Mesothelial cell of epicardium (in vitro differentiated cells): ENCODE measurements around the gene STK39. TPM values are rescaled to one million over a fixed set of nuclear protein-coding genes. Genes with fewer than 3 reads are reported as not detected.

Experiments used
- DNase-seq, 2 experiments: peaks; one replicate each; pipeline ENCODE4 v3.0.0; 2021; ENCODE audit warnings: low spot score in 2 of 2; ENCODE audit not compliant: unreplicated experiment in 2 of 2
- H3K27ac Mint-ChIP-seq: 2 replicates; pipeline ENCODE4 v1.8.0; 2021; ENCODE audit warnings: mixed read lengths
- H3K27me3 Mint-ChIP-seq: 2 replicates; pipeline ENCODE4 v1.8.0; 2021; ENCODE audit warnings: low read depth, mixed read lengths
- H3K36me3 Mint-ChIP-seq: 2 replicates; pipeline ENCODE4 v1.8.0; 2021; ENCODE audit warnings: mixed read lengths
- H3K4me1 Mint-ChIP-seq: 2 replicates; pipeline ENCODE4 v1.8.0; 2021; ENCODE audit warnings: mixed read lengths
- H3K4me3 Mint-ChIP-seq: 2 replicates; pipeline ENCODE4 v1.8.0; 2021; ENCODE audit warnings: mild to moderate bottlenecking, moderate library complexity, mixed read lengths
- H3K9me3 Mint-ChIP-seq: 2 replicates; pipeline ENCODE4 v1.8.0; 2021; ENCODE audit warnings: mixed read lengths
- CTCF ChIP-seq: fragments of 200-600 bp; sonication (generic); IDR thresholded peaks from one replicate; pipeline ENCODE4 v1.5.0; 2021; ENCODE audit warnings: antibody characterized with exemption; ENCODE audit not compliant: unreplicated experiment
- total RNA-seq: library from RNA; stranded (reverse); gene quantifications from 3 replicates; pipeline ENCODE4 v1.2.1, GENCODE V29; 2021

STK39 gene
- total RNA-seq, 1 donor from 2014 or later, result 18.7 TPM

GRCh38 chr2:168181825-168182224 lies 65.6 kb downstream of the STK39 start:
- H3K4me1 Mint-ChIP-seq, result peaks cover 25% of the 10 kb centered on the region
- H3K27ac Mint-ChIP-seq, result no peak overlapping the region
- TF ChIP-seq CTCF, result no peak

GRCh38 chr2:168180914-168181313 lies 66.5 kb downstream of the STK39 start:
- H3K27me3 Mint-ChIP-seq, result no peaks in the 10 kb centered on the region
- H3K4me3 Mint-ChIP-seq, result no peak overlapping the region
- no peak for DNase-seq
- H3K27ac Mint-ChIP-seq, result no peak overlapping the region
- peaks cover 23% of the 10 kb centered on the region for H3K4me1 Mint-ChIP-seq
- no peaks in the 10 kb centered on the region for H3K9me3 Mint-ChIP-seq
- TF ChIP-seq CTCF, result no peak
- H3K36me3 Mint-ChIP-seq, result peaks cover 3% of the 10 kb centered on the region

More at GRCh38 chr2:168181825-168182224, 65.6 kb downstream of the STK39 start:
- H3K4me3 Mint-ChIP-seq, result no peak overlapping the region
- DNase-seq, result no peak
- peaks cover 3% of the 10 kb centered on the region for H3K36me3 Mint-ChIP-seq
- H3K27me3 Mint-ChIP-seq, result no peaks in the 10 kb centered on the region
- H3K9me3 Mint-ChIP-seq, result no peaks in the 10 kb centered on the region

- TF ChIP-seq CTCF, result no peak
- Mint-ChIP-seq H3K27me3 (no peaks in the 10 kb centered on the region), H3K27ac (no peak overlapping the region), H3K4me1 (peaks cover 19% of the 10 kb centered on the region), H3K4me3 (no peak overlapping the region), H3K9me3 (no peaks in the 10 kb centered on the region), H3K36me3 (peaks cover 3% of the 10 kb centered on the region)
- no peak for DNase-seq
Observed at GRCh38 chr2:168180483-168180882, 66.9 kb downstream of the STK39 start.

- TF ChIP-seq CTCF, result no peak
Observed at GRCh38 chr2:168179592-168179991, 67.8 kb downstream of the STK39 start.

GRCh38 chr2:168178520-168179324 lies 68.7 kb downstream of the STK39 start:
- peaks cover 12% of the 10 kb centered on the region for H3K36me3 Mint-ChIP-seq
- no peak overlapping the region for H3K4me3 Mint-ChIP-seq

More at GRCh38 chr2:168179592-168179991, 67.8 kb downstream of the STK39 start:
- Mint-ChIP-seq H3K27ac (no peak overlapping the region), H3K27me3 (no peaks in the 10 kb centered on the region), H3K4me1 (peaks cover 11% of the 10 kb centered on the region), H3K36me3 (peaks cover 7% of the 10 kb centered on the region), H3K4me3 (no peak overlapping the region), H3K9me3 (no peaks in the 10 kb centered on the region)
- DNase-seq, result no peak

More at GRCh38 chr2:168178520-168179324, 68.7 kb downstream of the STK39 start:
- no peak for TF ChIP-seq CTCF
- Mint-ChIP-seq H3K27ac (no peak overlapping the region), H3K4me1 (peaks cover 6% of the 10 kb centered on the region), H3K9me3 (no peaks in the 10 kb centered on the region), H3K27me3 (no peaks in the 10 kb centered on the region)
- DNase-seq, result no peak
